PFSK-1 (cell line): Measurements from ENCODE around the gene CNTN4.

Source experiments
- FOXP2 ChIP-seq: optimal IDR thresholded peaks from 2 replicates; pipeline ENCODE3; 2011; ENCODE audit warnings: borderline replicate concordance, control low read depth, inconsistent platforms; ENCODE audit not compliant: insufficient read depth; ENCODE audit errors: extremely low read length, extremely low read depth
- TF ChIP-seq, protein P1 (sequence below), 2 experiments: IDR thresholded peaks; 2 replicates each; pipeline versions ENCODE4 v1.6.1 to v1.8.0; 2011 to 2012; ENCODE audit warnings: low read depth in 2 of 2, low read length in 2 of 2, control low read depth in 1 of 2, inconsistent platforms in 1 of 2, mild to moderate bottlenecking in 1 of 2, moderate library complexity in 1 of 2; ENCODE audit not compliant: insufficient read depth in 1 of 2

DNA sequence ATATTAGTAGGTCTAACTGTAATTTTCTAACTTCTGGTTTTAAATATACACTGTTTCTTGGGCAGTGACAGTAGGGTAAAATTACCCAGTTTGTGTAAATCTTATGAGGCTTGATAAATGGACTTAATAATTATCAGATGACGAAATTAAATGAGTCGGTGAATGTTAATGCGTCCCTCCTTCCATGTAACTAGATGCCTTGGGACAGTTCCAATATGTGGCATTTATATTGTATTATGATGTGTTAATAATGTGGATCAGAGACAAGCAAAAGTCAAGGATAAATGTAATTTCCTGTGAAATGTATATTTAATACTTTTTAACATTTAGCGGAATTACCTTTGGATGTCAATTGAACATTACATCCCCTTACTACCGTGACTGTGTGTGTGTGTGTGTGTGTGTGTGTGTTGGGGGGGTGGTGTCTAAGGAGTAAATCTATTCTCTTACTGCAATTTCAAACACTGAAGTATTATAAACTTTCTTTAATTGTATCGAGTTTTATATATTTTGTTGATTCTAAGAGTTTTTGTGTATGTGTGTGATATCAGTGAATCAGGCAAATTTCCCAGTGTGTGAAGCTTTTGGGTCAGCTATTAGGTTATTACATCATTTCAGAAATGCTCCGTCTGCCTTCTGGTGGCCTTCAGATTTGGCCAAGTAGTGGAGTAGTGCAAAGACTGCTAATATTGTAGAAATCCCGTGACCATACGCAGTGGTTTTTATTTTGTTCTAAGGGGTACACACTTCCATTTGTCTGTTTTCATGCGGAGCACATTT, 50.1 kb downstream of the CNTN4 start:
- TF ChIP-seq, protein P1, sequence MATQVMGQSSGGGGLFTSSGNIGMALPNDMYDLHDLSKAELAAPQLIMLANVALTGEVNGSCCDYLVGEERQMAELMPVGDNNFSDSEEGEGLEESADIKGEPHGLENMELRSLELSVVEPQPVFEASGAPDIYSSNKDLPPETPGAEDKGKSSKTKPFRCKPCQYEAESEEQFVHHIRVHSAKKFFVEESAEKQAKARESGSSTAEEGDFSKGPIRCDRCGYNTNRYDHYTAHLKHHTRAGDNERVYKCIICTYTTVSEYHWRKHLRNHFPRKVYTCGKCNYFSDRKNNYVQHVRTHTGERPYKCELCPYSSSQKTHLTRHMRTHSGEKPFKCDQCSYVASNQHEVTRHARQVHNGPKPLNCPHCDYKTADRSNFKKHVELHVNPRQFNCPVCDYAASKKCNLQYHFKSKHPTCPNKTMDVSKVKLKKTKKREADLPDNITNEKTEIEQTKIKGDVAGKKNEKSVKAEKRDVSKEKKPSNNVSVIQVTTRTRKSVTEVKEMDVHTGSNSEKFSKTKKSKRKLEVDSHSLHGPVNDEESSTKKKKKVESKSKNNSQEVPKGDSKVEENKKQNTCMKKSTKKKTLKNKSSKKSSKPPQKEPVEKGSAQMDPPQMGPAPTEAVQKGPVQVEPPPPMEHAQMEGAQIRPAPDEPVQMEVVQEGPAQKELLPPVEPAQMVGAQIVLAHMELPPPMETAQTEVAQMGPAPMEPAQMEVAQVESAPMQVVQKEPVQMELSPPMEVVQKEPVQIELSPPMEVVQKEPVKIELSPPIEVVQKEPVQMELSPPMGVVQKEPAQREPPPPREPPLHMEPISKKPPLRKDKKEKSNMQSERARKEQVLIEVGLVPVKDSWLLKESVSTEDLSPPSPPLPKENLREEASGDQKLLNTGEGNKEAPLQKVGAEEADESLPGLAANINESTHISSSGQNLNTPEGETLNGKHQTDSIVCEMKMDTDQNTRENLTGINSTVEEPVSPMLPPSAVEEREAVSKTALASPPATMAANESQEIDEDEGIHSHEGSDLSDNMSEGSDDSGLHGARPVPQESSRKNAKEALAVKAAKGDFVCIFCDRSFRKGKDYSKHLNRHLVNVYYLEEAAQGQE (IDR thresholded peaks at IDR 0.05; ENCODE audit: insufficient read depth in 1 of 2, low read depth in 2 of 2, low read length in 2 of 2): no peak
- no peak for TF ChIP-seq FOXP2
